Measurements from ENCODE around the gene OR51F1.
"Not testable (repeated sequence)": the region's sequence is repeated elsewhere in the genome, so short reads cannot be mapped to it uniquely, and the experiment has no call there.

OR51F1 gene, protein sequence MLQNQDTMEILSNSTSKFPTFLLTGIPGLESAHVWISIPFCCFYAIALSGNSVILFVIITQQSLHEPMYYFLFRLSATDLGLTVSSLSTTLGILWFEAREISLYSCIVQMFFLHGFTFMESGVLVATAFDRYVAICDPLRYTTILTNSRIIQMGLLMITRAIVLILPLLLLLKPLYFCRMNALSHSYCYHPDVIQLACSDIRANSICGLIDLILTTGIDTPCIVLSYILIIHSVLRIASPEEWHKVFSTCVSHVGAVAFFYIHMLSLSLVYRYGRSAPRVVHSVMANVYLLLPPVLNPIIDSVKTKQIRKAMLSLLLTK

GRCh38 chr11:4769838-4770237, at the start of gene OR51F1:
TSS of gene OR51F1 (minus strand) at chr11:4769938. CDS start at chr11:4769938, 0 bp downstream.
- Mint-ChIP-seq H3K27ac (no peak within 1 kb of the TSS), H3K9me3 (no peaks in the 10 kb centered on the region), H3K4me1 (ENCODE audit: low read depth) (no peaks in the 10 kb centered on the region), H3K27me3 (peaks cover 6% of the 10 kb centered on the region), H3K36me3 (ENCODE audit: low read depth) (no peaks in the 10 kb centered on the region), H3K4me3 (no peak within 1 kb of the TSS)

GRCh38 chr11:4809246-4809645, 39.5 kb upstream of the OR51F1 start:
- no peak overlapping the region for H3K27ac Mint-ChIP-seq

GRCh38 chr11:4808476-4808875, 38.7 kb upstream of the OR51F1 start:
- no peaks in the 10 kb centered on the region for H3K9me3 Mint-ChIP-seq
- no peak overlapping the region for H3K4me3 Mint-ChIP-seq
- H3K4me1 Mint-ChIP-seq (ENCODE audit: low read depth) = no peaks in the 10 kb centered on the region
- H3K36me3 Mint-ChIP-seq (ENCODE audit: low read depth) = no peaks in the 10 kb centered on the region
- H3K27ac Mint-ChIP-seq = no peak overlapping the region
- H3K27me3 Mint-ChIP-seq = no peaks in the 10 kb centered on the region

More at GRCh38 chr11:4809246-4809645, 39.5 kb upstream of the OR51F1 start:
- no peaks in the 10 kb centered on the region for H3K9me3 Mint-ChIP-seq
- no peaks in the 10 kb centered on the region for H3K4me1 Mint-ChIP-seq (ENCODE audit: low read depth)
- no peaks in the 10 kb centered on the region for H3K36me3 Mint-ChIP-seq (ENCODE audit: low read depth)
- H3K4me3 Mint-ChIP-seq = no peak overlapping the region
- no peaks in the 10 kb centered on the region for H3K27me3 Mint-ChIP-seq

DNA sequence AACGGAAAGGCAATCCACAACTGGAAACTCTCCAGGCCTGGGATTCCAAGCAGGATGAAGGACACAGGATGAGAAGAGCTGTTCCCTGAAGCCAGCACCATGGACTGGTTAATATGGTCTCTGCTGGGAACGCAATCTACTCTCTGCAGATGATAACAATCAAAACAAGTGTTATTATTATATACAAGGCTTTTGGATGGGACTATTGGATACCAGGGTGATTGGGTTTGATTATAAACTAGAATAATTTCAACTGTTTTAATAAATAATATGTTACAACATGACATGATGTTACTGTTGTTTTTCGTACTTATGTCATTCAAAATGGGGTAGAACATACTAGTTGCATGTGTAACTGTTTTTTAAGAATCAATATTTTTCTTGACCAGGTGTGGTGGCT, 34.5 kb upstream of the OR51F1 start, which contains the start of gene OR52R1:
OR52R1 (minus strand) TSS at position 101 of the 400 bp plus-strand sequence; CDS start at position 101, 0 bp downstream.
- Mint-ChIP-seq H3K27ac (no peak within 1 kb of the TSS), H3K4me1 (ENCODE audit: low read depth) (no peaks in the 10 kb centered on the region), H3K27me3 (no peaks in the 10 kb centered on the region), H3K36me3 (ENCODE audit: low read depth) (no peaks in the 10 kb centered on the region), H3K9me3 (no peaks in the 10 kb centered on the region), H3K4me3 (no peak within 1 kb of the TSS)

GRCh38 chr11:4801316-4801715, 31.6 kb upstream of the OR51F1 start:
- H3K4me1 Mint-ChIP-seq (ENCODE audit: low read depth); H3K27ac Mint-ChIP-seq; H3K27me3 Mint-ChIP-seq; H3K9me3 Mint-ChIP-seq; H3K4me3 Mint-ChIP-seq; H3K36me3 Mint-ChIP-seq (ENCODE audit: low read depth): not testable (repeated sequence)

- Mint-ChIP-seq H3K4me3 (no peak overlapping the region), H3K27me3 (peaks cover 3% of the 10 kb centered on the region), H3K36me3 (ENCODE audit: low read depth) (no peaks in the 10 kb centered on the region), H3K4me1 (ENCODE audit: low read depth) (no peaks in the 10 kb centered on the region), H3K9me3 (peaks cover 4% of the 10 kb centered on the region), H3K27ac (no peak overlapping the region)
Measured at GRCh38 chr11:4798427-4799183, 28.9 kb upstream of the OR51F1 start.

DNA sequence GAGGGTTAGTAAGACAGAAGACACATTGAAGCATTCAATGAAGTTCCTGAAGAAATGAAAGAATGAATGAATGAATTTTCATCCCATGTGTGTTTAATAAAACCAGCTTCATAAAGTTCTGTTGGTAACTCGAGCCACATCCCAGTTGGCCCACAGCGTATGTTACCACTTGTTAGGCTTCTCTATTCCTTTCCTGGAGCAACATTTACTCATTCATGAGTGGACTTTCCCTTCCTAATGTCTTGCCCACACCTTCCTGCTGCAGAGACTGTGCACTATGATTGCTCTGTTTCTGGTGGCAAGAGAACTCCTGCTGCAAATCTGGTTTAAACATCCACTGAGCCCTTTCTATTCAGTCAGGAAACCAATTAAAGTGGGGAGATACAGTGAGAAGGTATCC, 27.5 kb upstream of the OR51F1 start:
- no peaks in the 10 kb centered on the region for H3K4me1 Mint-ChIP-seq (ENCODE audit: low read depth)
- H3K27me3 Mint-ChIP-seq = peaks cover 7% of the 10 kb centered on the region
- H3K9me3 Mint-ChIP-seq = peaks cover 4% of the 10 kb centered on the region
- no peaks in the 10 kb centered on the region for H3K36me3 Mint-ChIP-seq (ENCODE audit: low read depth)
- H3K4me3 Mint-ChIP-seq = no peak overlapping the region
- no peak overlapping the region for H3K27ac Mint-ChIP-seq

- Mint-ChIP-seq H3K9me3 (peaks cover 6% of the 10 kb centered on the region), H3K36me3 (ENCODE audit: low read depth) (no peaks in the 10 kb centered on the region), H3K4me1 (ENCODE audit: low read depth) (no peaks in the 10 kb centered on the region), H3K4me3 (no peak overlapping the region), H3K27me3 (peaks cover 16% of the 10 kb centered on the region), H3K27ac (no peak overlapping the region)
Measured at GRCh38 chr11:4782454-4782853, 12.7 kb upstream of the OR51F1 start.

GRCh38 chr11:4768094-4768493, 1.6 kb downstream of the OR51F1 start:
- no peak overlapping the region for H3K4me3 Mint-ChIP-seq
- H3K27me3 Mint-ChIP-seq = peaks cover 6% of the 10 kb centered on the region
- no peaks in the 10 kb centered on the region for H3K36me3 Mint-ChIP-seq (ENCODE audit: low read depth)
- H3K27ac Mint-ChIP-seq = no peak overlapping the region
- H3K9me3 Mint-ChIP-seq = no peaks in the 10 kb centered on the region
- no peaks in the 10 kb centered on the region for H3K4me1 Mint-ChIP-seq (ENCODE audit: low read depth)

GRCh38 chr11:4766420-4767043, 3.2 kb downstream of the OR51F1 start:
- H3K36me3 Mint-ChIP-seq (ENCODE audit: low read depth) = no peaks in the 10 kb centered on the region
- no peaks in the 10 kb centered on the region for H3K9me3 Mint-ChIP-seq
- H3K4me3 Mint-ChIP-seq = no peak overlapping the region
- peaks cover 6% of the 10 kb centered on the region for H3K27me3 Mint-ChIP-seq
- H3K4me1 Mint-ChIP-seq (ENCODE audit: low read depth) = no peaks in the 10 kb centered on the region
- H3K27ac Mint-ChIP-seq = no peak overlapping the region

- H3K27ac Mint-ChIP-seq = no peak overlapping the region
Measured at GRCh38 chr11:4763096-4763495, 6.6 kb downstream of the OR51F1 start.

DNA sequence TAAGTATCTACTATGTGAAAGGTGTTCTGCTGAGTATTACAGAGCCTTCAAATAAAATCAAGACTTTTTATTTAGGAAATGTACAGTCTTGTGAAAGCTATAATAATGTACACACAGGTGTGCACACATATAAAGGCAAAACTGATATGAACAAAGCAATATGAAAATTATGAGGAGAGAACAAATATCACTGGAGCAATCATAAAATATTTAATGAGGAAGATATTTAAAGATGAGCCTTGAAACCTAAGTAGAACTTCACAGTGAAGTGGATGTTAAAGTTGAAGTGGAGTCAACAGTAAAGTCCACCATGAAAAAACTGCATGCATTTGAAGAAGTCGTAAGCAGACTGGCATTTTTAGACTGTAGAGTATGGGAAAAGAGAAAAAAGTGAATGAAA, 18.5 kb downstream of the OR51F1 start:
- Mint-ChIP-seq H3K4me1 (ENCODE audit: low read depth) (no peaks in the 10 kb centered on the region), H3K4me3 (no peak overlapping the region), H3K9me3 (no peaks in the 10 kb centered on the region), H3K36me3 (ENCODE audit: low read depth) (no peaks in the 10 kb centered on the region), H3K27ac (no peak overlapping the region), H3K27me3 (peaks cover 20% of the 10 kb centered on the region)

More at GRCh38 chr11:4763096-4763495, 6.6 kb downstream of the OR51F1 start:
- H3K36me3 Mint-ChIP-seq (ENCODE audit: low read depth) = no peaks in the 10 kb centered on the region
- no peaks in the 10 kb centered on the region for H3K9me3 Mint-ChIP-seq
- no peak overlapping the region for H3K4me3 Mint-ChIP-seq
- no peaks in the 10 kb centered on the region for H3K4me1 Mint-ChIP-seq (ENCODE audit: low read depth)
- H3K27me3 Mint-ChIP-seq = peaks cover 3% of the 10 kb centered on the region

GRCh38 chr11:4748438-4748837, 21.3 kb downstream of the OR51F1 start:
- no peak overlapping the region for H3K27ac Mint-ChIP-seq
- peaks cover 20% of the 10 kb centered on the region for H3K27me3 Mint-ChIP-seq
- H3K4me1 Mint-ChIP-seq (ENCODE audit: low read depth) = no peaks in the 10 kb centered on the region
- no peaks in the 10 kb centered on the region for H3K9me3 Mint-ChIP-seq
- H3K4me3 Mint-ChIP-seq = no peak overlapping the region
- no peaks in the 10 kb centered on the region for H3K36me3 Mint-ChIP-seq (ENCODE audit: low read depth)

DNA sequence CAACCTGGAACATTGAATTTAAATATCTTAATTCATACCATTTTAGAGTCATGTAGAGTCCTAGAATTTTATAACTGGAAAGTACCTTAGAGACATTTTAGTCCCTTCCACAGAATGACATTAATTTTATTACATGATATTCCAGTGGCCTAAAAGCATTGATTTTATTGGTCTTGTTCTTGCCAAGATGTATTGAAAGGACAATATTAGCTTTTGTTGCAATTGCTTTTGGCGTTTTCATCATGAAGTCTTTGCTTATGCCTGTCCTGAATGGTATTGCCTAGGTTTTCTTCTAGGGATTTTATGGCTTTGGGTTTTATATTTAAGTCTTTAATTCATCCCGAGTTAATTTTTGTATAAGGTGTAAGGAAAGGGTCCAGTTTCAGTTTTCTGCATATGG, 29.0 kb downstream of the OR51F1 start:
- Mint-ChIP-seq H3K36me3 (ENCODE audit: low read depth) (no peaks in the 10 kb centered on the region), H3K4me3 (no peak overlapping the region), H3K27me3 (peaks cover 5% of the 10 kb centered on the region), H3K4me1 (ENCODE audit: low read depth) (no peaks in the 10 kb centered on the region), H3K27ac (no peak overlapping the region), H3K9me3 (no peaks in the 10 kb centered on the region)

DNA sequence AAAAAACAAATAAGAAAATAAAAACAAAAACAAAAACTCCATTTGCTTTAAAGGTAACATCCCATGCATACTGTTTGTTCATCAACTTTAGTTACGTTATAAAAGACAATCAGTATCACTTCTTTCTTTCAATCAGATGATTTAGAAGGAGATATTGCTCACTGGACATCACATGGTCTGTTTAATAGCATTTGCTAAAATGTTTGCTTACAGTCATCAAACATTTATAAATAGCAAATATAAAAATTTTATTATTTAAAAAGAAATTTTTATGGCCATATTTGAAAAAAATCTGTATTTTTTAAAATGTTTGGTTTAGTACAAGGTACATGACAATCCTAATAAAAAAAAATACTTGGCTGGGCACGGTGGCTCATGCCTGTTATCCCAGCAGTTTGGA, 42.6 kb downstream of the OR51F1 start:
- Mint-ChIP-seq H3K27ac (no peak overlapping the region), H3K4me1 (ENCODE audit: low read depth) (no peaks in the 10 kb centered on the region), H3K27me3 (no peaks in the 10 kb centered on the region), H3K36me3 (ENCODE audit: low read depth) (no peaks in the 10 kb centered on the region), H3K4me3 (no peak overlapping the region), H3K9me3 (no peaks in the 10 kb centered on the region)

Data from stimulated activated naive CD8-positive, alpha-beta T cell treated with anti-CD3 and anti-CD28 coated beads, Interleukin-15, Interleukin-2, amounts not matched to agents 100 ng/mL and 50 ng/mL, for 24 hours (primary cell).